8988T (cell line): ENCODE results near the gene PDLIM5.
"Not testable (repeated sequence)": the region's sequence is repeated elsewhere in the genome, so short reads cannot be mapped to it uniquely, and the experiment has no call there.

Experiments used
- DNase-seq: peaks from one replicate; pipeline ENCODE4 v3.0.0; 2011

PDLIM5 gene, protein sequence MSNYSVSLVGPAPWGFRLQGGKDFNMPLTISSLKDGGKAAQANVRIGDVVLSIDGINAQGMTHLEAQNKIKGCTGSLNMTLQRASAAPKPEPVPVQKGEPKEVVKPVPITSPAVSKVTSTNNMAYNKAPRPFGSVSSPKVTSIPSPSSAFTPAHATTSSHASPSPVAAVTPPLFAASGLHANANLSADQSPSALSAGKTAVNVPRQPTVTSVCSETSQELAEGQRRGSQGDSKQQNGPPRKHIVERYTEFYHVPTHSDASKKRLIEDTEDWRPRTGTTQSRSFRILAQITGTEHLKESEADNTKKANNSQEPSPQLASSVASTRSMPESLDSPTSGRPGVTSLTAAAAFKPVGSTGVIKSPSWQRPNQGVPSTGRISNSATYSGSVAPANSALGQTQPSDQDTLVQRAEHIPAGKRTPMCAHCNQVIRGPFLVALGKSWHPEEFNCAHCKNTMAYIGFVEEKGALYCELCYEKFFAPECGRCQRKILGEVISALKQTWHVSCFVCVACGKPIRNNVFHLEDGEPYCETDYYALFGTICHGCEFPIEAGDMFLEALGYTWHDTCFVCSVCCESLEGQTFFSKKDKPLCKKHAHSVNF

DNA sequence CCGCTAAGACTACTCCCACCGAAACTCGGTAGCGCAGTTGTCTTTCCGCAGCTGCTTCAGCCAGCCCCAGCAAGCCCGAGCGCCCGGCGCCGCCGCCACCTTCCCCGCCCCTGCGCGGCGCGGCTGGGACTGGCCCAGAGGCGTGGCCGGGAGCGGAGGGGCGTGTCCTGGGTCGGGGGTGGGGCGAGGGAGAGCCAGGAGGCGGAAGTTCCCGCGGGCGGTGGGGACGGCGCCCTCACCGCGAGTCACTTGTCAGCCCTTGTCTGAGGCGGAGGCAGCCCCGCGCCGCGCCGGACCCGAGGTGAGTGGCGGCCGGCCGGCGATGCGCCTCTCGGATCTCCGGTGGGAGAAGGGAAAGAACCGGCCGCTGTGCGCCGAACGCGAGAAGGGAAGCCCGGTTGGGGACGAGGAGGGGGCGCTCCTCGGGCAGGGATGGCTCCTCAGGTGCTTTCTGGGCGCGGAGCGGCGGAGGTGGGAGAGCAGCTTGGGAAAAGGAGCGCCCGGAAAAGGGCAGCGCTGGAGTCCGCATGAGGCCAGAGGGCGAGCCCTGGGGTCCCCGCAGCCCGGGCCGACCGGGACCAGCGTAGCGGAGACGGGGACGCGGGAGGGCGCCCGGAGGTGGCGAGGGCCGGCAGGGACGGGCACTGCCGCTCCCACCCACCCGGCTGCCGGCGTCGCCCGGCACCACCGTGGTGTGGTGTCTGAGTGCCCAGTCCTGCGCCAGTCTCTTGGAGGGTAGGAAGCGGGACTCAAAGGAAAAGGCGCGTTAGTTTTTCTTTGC lies at the start of gene PDLIM5:
TSS of gene PDLIM5 (plus strand) at position 248 of the 781 bp plus-strand sequence. CDS start 3,347 bp downstream, outside the sequence.
- DNase-seq = peak; percentile 31

- not testable (repeated sequence) for DNase-seq
Measured at GRCh38 chr4:94402439-94402838, 49.3 kb upstream of the PDLIM5 start.

DNA sequence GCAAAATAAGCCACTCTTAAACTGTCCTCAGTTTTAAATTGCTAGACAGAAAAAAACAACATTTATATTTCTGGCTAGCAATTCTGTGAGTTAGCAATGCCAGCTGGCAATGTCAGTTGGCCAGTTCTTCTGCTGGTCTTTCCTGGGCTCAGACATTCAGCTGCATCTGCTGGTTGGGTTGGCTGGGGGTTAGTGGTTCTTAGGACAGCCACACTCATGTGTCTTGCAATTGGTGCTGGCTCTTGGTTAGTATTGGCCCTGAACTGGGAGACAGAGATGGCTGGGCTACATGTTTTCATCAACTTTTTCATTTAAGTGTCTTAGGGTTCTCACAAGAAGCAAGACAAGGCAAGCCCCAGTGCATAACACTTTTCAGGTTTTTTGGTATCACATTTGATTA lies 48.0 kb upstream of the PDLIM5 start:
- no peak for DNase-seq

- DNase-seq = no peak
Measured at GRCh38 chr4:94406668-94407437, 44.9 kb upstream of the PDLIM5 start.

- no peak for DNase-seq
Measured at GRCh38 chr4:94407846-94408245, 43.9 kb upstream of the PDLIM5 start.

GRCh38 chr4:94408549-94409374 lies 43.0 kb upstream of the PDLIM5 start:
- no peak for DNase-seq

DNA sequence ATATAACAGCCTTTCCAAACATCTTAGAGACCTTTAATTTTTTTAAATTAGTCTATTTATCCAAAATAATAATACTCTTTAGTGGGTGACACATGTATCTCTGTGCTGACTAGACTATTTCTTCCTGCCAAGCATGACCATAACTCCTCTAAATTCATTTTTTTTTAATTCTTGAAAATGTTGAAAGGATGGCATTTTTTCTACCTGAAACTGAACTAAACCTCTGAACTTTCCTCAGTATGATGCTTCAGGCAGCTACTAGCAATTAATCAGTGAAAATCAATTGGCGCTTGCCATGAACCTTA lies 42.4 kb upstream of the PDLIM5 start:
- DNase-seq = no peak

- no peak for DNase-seq
Measured at GRCh38 chr4:94409962-94410361, 41.8 kb upstream of the PDLIM5 start.

DNA sequence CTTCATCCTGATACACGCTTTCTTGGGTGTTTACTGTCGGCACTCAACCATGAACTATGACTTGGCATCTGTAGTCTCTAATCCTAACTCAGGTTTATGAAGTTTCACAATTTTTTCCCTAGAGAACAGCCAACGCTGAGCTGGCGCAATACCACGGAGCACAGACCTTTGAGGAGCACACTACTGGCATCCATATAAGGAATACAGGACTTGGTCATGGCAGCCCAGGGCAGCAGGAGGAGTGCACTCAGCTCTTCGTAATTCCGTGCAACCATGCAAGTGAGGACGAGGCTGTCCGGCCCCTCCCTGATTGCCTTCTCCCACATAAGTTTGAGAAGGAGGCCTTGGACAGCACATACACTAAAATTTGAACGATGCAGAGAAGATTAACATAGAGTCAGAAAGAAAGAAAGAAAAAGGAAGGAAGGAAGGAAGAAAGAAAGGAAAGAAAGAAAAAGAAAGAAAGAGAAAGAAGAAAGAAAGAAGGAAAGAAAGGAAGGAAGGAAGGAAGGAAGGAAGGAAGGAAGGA lies 41.0 kb upstream of the PDLIM5 start:
- DNase-seq = no peak

- no peak for DNase-seq
Measured at GRCh38 chr4:94411296-94411695, 40.4 kb upstream of the PDLIM5 start.

- no peak for DNase-seq
Measured at GRCh38 chr4:94412019-94412657, 39.6 kb upstream of the PDLIM5 start.

- no peak for DNase-seq
Measured at GRCh38 chr4:94412658-94413038, 39.1 kb upstream of the PDLIM5 start.

- no peak for DNase-seq
Measured at GRCh38 chr4:94413085-94413840, 38.5 kb upstream of the PDLIM5 start.

GRCh38 chr4:94414907-94415306 lies 36.8 kb upstream of the PDLIM5 start:
- no peak for DNase-seq

GRCh38 chr4:94415448-94415847 lies 36.3 kb upstream of the PDLIM5 start:
- no peak for DNase-seq

- no peak for DNase-seq
Measured at GRCh38 chr4:94416335-94416734, 35.4 kb upstream of the PDLIM5 start.

- DNase-seq = no peak
Measured at GRCh38 chr4:94416981-94417380, 34.8 kb upstream of the PDLIM5 start.

DNA sequence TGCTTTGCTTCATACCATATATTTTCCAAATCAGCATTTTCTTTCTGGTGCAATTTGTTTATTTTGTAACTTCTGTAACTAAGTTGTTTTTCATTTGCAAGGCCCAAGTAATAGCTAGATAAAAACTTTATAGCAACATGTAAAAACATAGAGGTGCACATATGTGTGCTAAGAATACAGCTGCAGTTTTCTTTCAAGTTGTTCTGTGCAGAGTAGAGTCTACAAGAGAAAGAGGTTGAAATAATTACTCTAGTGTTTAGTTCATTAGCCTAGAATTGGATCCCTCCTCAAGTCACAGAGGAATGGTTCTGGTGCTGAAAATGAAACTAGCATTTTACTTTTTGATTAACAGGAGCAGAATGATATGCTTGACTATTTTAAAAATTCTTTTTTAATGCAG lies 32.2 kb upstream of the PDLIM5 start:
- DNase-seq = no peak

GRCh38 chr4:94419956-94420355 lies 31.8 kb upstream of the PDLIM5 start:
- DNase-seq = no peak

DNA sequence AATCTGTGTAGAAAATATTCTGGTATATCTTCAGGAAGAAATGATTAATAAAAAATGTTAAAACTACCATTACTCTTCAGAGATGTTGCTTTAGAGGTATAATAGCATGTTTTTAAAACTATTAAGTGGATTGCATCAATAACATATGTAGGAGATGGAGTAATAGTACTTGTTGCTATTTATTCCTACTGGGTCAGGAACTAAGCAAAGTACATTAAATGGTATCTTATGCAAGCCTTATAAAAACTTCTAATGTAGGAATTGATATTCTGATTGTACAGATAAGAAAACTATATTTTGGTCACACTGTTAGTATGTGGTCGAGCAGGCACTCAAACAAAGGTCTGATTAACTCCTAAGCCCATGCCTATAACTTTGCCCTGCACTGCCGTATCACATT lies 31.4 kb upstream of the PDLIM5 start:
- DNase-seq = no peak

- no peak for DNase-seq
Measured at GRCh38 chr4:94426783-94427182, 25.0 kb upstream of the PDLIM5 start.
